Endothelial cell (in vitro differentiated cells): ENCODE data around the gene OR13C5. TPM values are rescaled to one million over a fixed set of nuclear protein-coding genes. Genes with fewer than 3 reads are reported as not detected.

Source experiments
- DNase-seq: peaks from one replicate; pipeline ENCODE4 v3.0.0; 2021; ENCODE audit warnings: low spot score
- H3K27ac Mint-ChIP-seq: one replicate; pipeline ENCODE4 v1.8.0; 2021; ENCODE audit warnings: mixed read lengths, inconsistent platforms; ENCODE audit not compliant: unreplicated experiment
- H3K27me3 Mint-ChIP-seq: one replicate; pipeline ENCODE4 v1.8.0; 2021; ENCODE audit warnings: mild to moderate bottlenecking, moderate library complexity, mixed read lengths, inconsistent platforms; ENCODE audit not compliant: unreplicated experiment
- H3K36me3 Mint-ChIP-seq: one replicate; pipeline ENCODE4 v1.8.0; 2021; ENCODE audit warnings: mild to moderate bottlenecking, low read depth, mixed read lengths, inconsistent platforms; ENCODE audit not compliant: unreplicated experiment
- H3K4me1 Mint-ChIP-seq: one replicate; pipeline ENCODE4 v1.8.0; 2021; ENCODE audit warnings: mild to moderate bottlenecking, mixed read lengths, inconsistent platforms; ENCODE audit not compliant: unreplicated experiment
- H3K4me3 Mint-ChIP-seq: one replicate; pipeline ENCODE4 v1.8.0; 2021; ENCODE audit warnings: mild to moderate bottlenecking, mixed read lengths, inconsistent platforms; ENCODE audit not compliant: unreplicated experiment
- H3K9me3 Mint-ChIP-seq: one replicate; pipeline ENCODE4 v1.8.0; 2021; ENCODE audit warnings: mixed read lengths, inconsistent platforms; ENCODE audit not compliant: unreplicated experiment
- CTCF ChIP-seq: fragments of 200-600 bp; sonication (generic); IDR thresholded peaks from one replicate; pipeline ENCODE4 v1.5.0; 2021; ENCODE audit warnings: antibody characterized with exemption; ENCODE audit not compliant: unreplicated experiment
- total RNA-seq: library from RNA; stranded (reverse); fragmentation: NEBNext Ultra II Directional; extraction: Animal tissue kit (Norgen Biotek cat#: 25700); gene quantifications from one replicate; pipeline ENCODE4 v1.2.1, GENCODE V29; 2021; ENCODE audit not compliant: unreplicated experiment

The OR13C5 gene
- total RNA-seq, 1 donor from 2014 or later: not detected

DNA sequence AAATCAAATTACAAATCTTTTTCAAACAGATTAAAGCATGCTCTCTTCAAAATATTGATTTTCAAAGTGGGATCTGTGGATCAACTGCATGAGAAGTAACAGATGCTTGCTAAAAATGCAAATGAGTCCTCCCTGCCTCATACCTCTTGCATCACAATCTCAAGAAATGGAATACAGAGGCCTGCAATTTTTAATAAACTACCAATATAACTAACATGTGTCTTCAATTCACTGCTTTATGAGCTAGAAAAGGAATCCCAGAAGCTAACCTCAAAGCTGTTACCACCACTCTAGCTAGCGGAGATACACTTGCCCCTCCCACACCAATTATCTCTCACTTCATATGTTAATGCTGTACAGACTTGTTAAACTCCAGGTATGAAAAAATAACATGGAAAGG is 9.6 kb downstream of the OR13C5 start:
- H3K36me3 Mint-ChIP-seq: no peaks in the 10 kb centered on the region
- TF ChIP-seq CTCF: no peak
- no peak for DNase-seq
- H3K9me3 Mint-ChIP-seq: no peaks in the 10 kb centered on the region
- H3K27ac Mint-ChIP-seq: no peak overlapping the region
- peaks cover 2% of the 10 kb centered on the region for H3K27me3 Mint-ChIP-seq
- no peak overlapping the region for H3K4me3 Mint-ChIP-seq
- no peaks in the 10 kb centered on the region for H3K4me1 Mint-ChIP-seq

- H3K9me3 Mint-ChIP-seq: no peaks in the 10 kb centered on the region
- no peak for TF ChIP-seq CTCF
- H3K27me3 Mint-ChIP-seq: no peaks in the 10 kb centered on the region
- DNase-seq: no peak
- H3K4me3 Mint-ChIP-seq: no peak overlapping the region
- no peaks in the 10 kb centered on the region for H3K36me3 Mint-ChIP-seq
- H3K27ac Mint-ChIP-seq: no peak overlapping the region
- H3K4me1 Mint-ChIP-seq: no peaks in the 10 kb centered on the region
These were observed 12.6 kb downstream of the OR13C5 start for GRCh38 chr9:104586496-104587180.

GRCh38 chr9:104580562-104580961 is 18.7 kb downstream of the OR13C5 start:
- DNase-seq: no peak
- no peak overlapping the region for H3K27ac Mint-ChIP-seq
- no peaks in the 10 kb centered on the region for H3K27me3 Mint-ChIP-seq
- TF ChIP-seq CTCF: no peak
- no peaks in the 10 kb centered on the region for H3K9me3 Mint-ChIP-seq
- no peaks in the 10 kb centered on the region for H3K36me3 Mint-ChIP-seq
- no peaks in the 10 kb centered on the region for H3K4me1 Mint-ChIP-seq
- H3K4me3 Mint-ChIP-seq: no peak overlapping the region

- no peak overlapping the region for H3K4me3 Mint-ChIP-seq
- H3K27me3 Mint-ChIP-seq: no peaks in the 10 kb centered on the region
- H3K9me3 Mint-ChIP-seq: no peaks in the 10 kb centered on the region
- no peak for DNase-seq
- no peak overlapping the region for H3K27ac Mint-ChIP-seq
- no peaks in the 10 kb centered on the region for H3K36me3 Mint-ChIP-seq
- TF ChIP-seq CTCF: no peak
- H3K4me1 Mint-ChIP-seq: no peaks in the 10 kb centered on the region
These were observed 21.9 kb downstream of the OR13C5 start for GRCh38 chr9:104577263-104577662.

DNA sequence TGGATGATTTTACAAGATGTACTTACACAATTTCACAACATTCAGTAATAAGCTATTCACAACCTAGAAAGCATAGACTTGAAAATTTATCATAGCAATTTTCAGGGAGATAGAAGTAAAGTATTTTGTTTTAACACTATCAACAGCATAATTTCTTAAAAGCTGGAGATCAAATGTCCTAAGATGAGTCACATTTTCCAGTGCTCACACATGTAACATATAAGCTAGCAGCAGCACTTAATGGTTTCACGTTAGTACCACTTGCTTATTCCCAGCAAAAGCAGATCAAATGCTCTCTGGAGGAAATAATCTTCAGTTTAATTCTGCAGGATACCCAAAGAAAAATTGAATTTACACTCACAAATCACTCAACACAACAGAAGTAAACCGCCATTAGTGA is 23.8 kb downstream of the OR13C5 start:
- DNase-seq: no peak
- Mint-ChIP-seq H3K9me3 (no peaks in the 10 kb centered on the region), H3K27ac (no peak overlapping the region), H3K36me3 (no peaks in the 10 kb centered on the region), H3K27me3 (no peaks in the 10 kb centered on the region), H3K4me1 (no peaks in the 10 kb centered on the region), H3K4me3 (no peak overlapping the region)
- no peak for TF ChIP-seq CTCF
